ENCODE measurements around the gene LAMTOR4.

Gene LAMTOR4

GRCh38 chr7:100156331-100157068, 7.8 kb downstream of the LAMTOR4 start:
- Histone ChIP-seq H3K9me3 (no peaks in the 10 kb centered on the region), H3K36me3 (peaks cover 12 to 51% (median 31%) of the 10 kb centered on the region in 3 donors), H3K27ac (peak overlapping the region in 1 of 2 donors; percentile 71), H3K4me3 (no peak overlapping the region), H3K4me1 (peaks cover 0 to 24% (median 18%) of the 10 kb centered on the region in 4 donors), H3K27me3 (no peaks in the 10 kb centered on the region)
- no peak for DNase-seq
- intact Hi-C loops (cut with DNase I; ENCODE audit: low total_unique reads): no loop called here
- no peak for TF ChIP-seq CTCF (IDR thresholded peaks at IDR 0.05)

DNA sequence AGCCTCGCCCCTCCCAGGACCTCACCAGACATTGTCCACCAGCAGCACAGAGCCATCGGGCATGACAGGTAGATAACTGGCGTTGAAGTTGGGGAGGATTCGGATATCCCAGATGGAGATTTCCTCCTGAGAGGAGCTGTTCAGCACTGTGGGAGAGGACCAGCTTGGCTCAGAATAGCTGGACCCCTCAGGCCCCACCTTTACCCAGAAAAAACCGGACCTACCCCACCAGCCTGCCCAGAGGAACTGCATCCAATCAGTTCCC, 8.3 kb downstream of the LAMTOR4 start:
- Histone ChIP-seq H3K27me3 (no peaks in the 10 kb centered on the region), H3K9me3 (no peaks in the 10 kb centered on the region), H3K4me1 (peaks cover 0 to 24% (median 18%) of the 10 kb centered on the region in 4 donors), H3K4me3 (no peak overlapping the region), H3K27ac (peak overlapping the region; percentile 71 to 80), H3K36me3 (peaks cover 12 to 47% (median 31%) of the 10 kb centered on the region in 3 donors)
- intact Hi-C loops (cut with DNase I; ENCODE audit: low total_unique reads): no loop called here
- no peak for DNase-seq
- no peak for TF ChIP-seq CTCF (IDR thresholded peaks at IDR 0.05)

DNA sequence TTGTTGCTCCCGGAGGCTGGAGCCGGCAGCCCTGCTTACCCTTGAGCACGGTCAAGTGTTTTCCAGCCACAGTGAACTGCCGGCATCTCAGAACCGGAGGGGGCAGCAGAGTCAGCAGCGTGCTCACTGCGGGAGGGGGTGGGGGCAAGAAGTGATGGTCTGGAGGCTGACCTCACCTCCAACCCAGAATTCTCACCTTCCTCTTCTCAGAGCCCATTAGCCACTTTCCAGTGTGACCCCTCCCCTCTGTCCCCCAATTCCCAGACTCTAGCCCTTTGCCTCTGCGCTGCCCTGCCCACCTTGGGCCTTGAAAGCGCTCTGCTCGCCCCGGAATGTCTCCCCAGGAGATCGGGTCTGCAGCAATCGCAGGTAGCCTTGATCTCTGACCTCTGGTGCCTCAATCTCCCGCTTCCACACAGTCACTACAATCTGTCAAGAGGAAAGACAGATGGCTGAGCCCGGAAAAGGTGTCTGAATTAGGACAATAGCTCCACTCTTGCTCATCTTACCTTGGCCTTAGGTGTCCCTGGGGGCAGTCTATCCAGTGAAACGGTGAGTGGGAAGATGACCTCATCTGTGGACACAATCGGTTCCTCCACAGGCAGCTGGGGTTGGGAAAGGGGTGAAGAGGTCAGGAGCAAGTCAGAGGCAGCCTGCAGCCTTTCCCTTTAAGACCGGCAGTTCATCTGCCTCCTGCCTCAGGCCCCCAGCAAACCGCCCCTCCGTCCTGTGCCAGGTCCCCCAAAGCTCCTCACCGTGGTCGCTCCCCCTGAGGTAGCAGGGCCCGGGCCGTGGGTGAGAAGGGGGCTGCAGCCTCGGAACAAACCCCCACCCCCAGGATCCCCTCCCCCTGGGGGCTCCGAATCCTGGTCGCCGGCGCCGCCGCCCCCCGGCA, 8.9 kb downstream of the LAMTOR4 start:
- intact Hi-C loops (cut with DNase I; ENCODE audit: low total_unique reads): no loop called here
- peak overlapping the region; percentile 71 to 80 for H3K27ac ChIP-seq
- no peaks in the 10 kb centered on the region for H3K27me3 ChIP-seq
- H3K4me1 ChIP-seq: peaks cover 0 to 24% (median 18%) of the 10 kb centered on the region in 4 donors
- no peak for TF ChIP-seq CTCF (IDR thresholded peaks at IDR 0.05)
- H3K4me3 ChIP-seq: peak overlapping the region; percentile 74 to 87
- no peaks in the 10 kb centered on the region for H3K9me3 ChIP-seq
- peaks cover 12 to 43% (median 31%) of the 10 kb centered on the region in 3 donors for H3K36me3 ChIP-seq
- peak in 1 of 2 donors; percentile 51 for DNase-seq

DNA sequence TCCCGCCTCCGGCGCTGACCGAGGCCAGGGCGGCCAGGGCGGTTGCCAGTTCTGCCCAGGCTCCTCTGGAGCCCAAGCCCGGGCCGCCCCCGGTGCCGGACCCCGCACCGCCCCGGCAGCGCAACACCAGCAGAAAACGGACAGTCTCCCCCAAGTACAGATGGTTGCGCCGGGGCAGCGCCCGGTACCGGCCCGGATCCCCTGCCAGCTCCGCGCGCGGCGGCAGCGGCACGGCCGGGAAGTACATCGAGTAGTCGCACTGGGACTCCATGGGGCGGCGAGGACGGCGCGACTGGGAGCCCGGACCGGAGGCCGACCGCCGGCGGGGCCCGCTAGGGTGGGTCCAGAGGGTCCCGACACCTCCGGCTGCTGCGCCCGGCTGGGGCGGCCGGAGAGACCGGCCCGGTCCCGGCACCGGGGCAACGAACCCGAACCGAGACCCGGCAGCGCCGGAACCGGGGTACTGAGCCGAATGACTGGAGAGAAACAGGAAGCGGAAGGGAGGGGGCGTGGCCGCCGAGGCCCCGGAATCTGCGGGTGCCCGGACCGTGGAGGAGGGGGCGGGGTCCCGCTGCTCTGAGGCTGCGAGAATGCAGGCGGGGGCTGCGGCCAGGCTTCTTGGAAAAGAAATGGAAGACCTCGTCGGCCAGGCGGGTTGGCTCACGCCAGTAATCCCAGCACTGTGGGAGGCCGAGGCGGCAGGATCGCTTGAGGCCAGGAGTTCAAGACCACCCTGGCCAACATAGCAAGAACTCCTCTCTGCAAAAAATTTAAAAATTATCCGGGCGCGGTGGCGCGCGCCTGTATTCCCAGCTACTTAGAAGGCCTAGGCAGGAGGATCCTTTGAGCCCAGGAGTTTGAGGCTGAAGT, 9.7 kb downstream of the LAMTOR4 start, which contains the start of gene TRAPPC14:
TSS of gene TRAPPC14 (minus strand) at position 495 of the 870 bp plus-strand sequence. CDS start at position 271, 224 bp downstream.
- Histone ChIP-seq H3K27ac (peak within 1 kb of the TSS; percentile 71 to 80), H3K27me3 (no peaks in the 10 kb centered on the region), H3K4me3 (peak within 1 kb of the TSS; percentile 74 to 87), H3K36me3 (peaks cover 12 to 34% (median 28%) of the 10 kb centered on the region in 3 donors), H3K4me1 (peaks cover 0 to 24% (median 18%) of the 10 kb centered on the region in 4 donors), H3K9me3 (no peaks in the 10 kb centered on the region)
- peak; percentile 92 to 94 for DNase-seq
- no peak for TF ChIP-seq CTCF (IDR thresholded peaks at IDR 0.05)
- intact Hi-C loops (cut with DNase I; ENCODE audit: low total_unique reads): no loop called here

- DNase-seq: no peak
- Histone ChIP-seq H3K4me1 (peaks cover 0 to 24% (median 18%) of the 10 kb centered on the region in 4 donors), H3K9me3 (no peaks in the 10 kb centered on the region), H3K27me3 (no peaks in the 10 kb centered on the region), H3K27ac (peak overlapping the region; percentile 71 to 80), H3K4me3 (peak overlapping the region; percentile 74 to 87), H3K36me3 (peaks cover 11 to 27% (median 21%) of the 10 kb centered on the region in 3 donors)
- intact Hi-C loops (cut with DNase I; ENCODE audit: low total_unique reads): no loop called here
- TF ChIP-seq CTCF (IDR thresholded peaks at IDR 0.05): no peak
Measured at GRCh38 chr7:100159099-100159623, 10.4 kb downstream of the LAMTOR4 start.
